Stimulated activated CD4-positive, alpha-beta T cell treated with anti-CD3 and anti-CD28 coated beads, Interleukin-15, amount 100 ng/mL, for 1 hour (primary cell): ENCODE results near the gene CCNB2.
A peak's percentile ranks its signal among the peaks of the same experiment; 100 is the strongest.
"Not testable (repeated sequence)": the region's sequence is repeated elsewhere in the genome, so short reads cannot be mapped to it uniquely, and the experiment has no call there.

Experiments
- DNase-seq, 2 donors: peaks; one replicate each; pipeline ENCODE4 v3.0.0-alpha.2; 2020; ENCODE audit warnings: low read depth in 1 of 2, low spot score in 1 of 2

The CCNB2 gene

DNA sequence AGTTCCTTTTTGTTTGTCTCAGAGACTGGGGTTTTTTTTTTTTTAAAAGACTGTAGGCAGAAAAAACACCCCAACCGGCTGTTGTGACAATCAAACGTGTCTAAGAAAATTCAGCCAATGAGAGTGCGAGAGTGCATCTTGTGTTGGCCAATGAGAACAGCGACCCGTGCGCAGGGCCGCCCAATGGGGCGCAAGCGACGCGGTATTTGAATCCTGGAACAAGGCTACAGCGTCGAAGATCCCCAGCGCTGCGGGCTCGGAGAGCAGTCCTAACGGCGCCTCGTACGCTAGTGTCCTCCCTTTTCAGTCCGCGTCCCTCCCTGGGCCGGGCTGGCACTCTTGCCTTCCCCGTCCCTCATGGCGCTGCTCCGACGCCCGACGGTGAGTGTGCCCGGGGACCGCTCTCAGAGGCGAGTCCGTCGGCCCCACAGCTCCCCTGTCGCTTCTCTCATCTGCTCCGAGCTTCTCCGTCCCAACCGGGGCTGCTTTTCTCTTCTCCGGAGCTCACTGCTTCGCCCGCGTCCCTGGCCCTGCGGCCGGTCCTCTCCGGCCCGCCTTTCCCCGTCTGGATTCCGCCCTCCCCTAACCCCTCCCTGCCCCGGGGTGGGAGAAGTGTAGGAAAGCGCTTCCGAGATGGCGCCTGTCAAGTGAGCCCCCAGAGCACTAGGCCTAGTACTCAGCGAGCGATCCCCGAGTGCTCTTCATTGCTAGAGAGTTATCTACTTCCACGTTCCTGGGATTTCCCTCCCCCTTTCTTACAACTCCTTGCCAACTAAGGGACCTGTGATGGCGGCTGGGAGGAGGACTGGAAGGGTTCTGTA, at the start of gene CCNB2:
TSS of gene CCNB2 (plus strand) at position 235 of the 821 bp plus-strand sequence. CDS start at position 358, 123 bp downstream.
- DNase-seq, result peak; percentile 53 to 66

DNA sequence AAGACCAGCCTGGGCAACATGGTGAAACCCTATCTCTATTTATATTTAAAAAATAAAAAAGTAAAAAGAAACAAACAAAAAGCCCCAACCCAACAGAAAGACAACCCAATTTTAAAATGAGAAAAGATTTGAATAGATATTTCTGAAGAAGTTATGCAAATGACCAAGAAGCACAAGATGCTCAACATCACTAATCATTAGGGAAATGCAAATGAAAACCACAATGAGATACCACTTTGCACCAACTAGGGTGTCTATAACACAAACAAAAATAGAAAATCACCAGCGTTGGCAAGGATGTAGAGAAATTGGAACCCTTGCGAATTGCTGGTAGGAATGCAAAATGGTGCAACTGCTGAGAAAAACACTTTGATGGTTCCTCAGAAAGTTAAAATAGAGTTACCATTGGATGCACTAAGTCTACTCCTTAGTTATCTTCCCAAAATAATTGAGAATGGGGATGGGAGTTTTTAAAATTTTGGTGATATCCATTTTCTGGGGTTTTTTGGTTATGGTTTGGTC, 45.8 kb upstream of the CCNB2 start:
- DNase-seq, result no peak

DNA sequence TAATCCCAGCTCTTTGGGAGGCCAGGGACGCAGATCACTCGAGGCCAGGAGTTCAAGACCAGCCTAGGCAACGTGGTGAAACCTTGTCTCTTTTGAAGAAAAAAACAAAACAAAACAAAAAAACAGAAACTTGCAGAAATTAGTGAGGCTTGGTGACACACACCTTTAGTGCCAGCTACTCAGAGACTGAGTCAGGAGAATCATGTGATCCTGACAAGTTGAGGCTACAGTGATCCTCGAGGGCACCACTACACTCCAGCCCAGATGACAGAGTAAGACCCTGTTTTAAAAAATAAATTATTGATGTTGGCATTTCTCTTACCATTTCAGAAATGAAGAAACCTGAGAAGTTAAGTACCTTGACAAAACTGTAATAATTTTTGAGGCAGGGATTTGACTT, 44.6 kb upstream of the CCNB2 start:
- DNase-seq, result no peak

DNA sequence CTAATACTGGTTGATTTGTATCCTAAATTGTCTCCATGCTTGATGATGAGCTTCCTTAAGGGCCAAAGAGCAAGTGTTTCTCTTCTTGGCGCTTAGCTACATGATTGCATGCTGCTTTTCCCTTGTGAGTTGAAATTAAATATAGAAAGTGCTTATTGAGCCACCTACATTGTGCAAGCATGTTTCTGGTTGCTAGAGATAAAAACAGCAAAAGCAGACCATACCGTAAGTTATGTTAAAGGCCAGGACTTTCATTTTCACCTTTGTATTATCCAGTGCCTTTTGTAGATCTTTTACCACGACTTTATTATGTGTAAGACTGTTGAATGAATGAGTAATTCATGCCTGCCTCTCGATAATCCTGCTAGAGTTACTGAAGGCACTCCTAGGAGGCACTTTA, 41.9 kb upstream of the CCNB2 start:
- DNase-seq, result no peak

DNA sequence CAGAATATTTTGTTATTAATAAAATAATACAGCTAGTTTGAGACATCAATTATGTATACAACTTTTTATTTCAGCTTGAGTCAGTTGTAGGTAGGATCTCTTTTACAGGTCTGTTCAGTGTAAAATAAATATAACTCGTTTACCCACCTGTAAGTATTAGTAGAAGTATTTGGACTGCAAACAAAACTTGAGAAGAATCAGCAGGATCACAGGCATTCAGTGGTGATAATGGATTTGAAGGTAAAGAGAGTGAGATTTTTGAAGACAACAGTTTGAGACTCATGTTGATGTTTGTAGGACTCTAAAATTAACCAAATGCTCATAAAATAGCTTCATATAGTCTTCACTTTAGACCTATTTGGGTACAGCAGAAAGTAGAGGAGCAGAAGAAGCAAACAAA, 35.5 kb upstream of the CCNB2 start:
- no peak for DNase-seq

DNA sequence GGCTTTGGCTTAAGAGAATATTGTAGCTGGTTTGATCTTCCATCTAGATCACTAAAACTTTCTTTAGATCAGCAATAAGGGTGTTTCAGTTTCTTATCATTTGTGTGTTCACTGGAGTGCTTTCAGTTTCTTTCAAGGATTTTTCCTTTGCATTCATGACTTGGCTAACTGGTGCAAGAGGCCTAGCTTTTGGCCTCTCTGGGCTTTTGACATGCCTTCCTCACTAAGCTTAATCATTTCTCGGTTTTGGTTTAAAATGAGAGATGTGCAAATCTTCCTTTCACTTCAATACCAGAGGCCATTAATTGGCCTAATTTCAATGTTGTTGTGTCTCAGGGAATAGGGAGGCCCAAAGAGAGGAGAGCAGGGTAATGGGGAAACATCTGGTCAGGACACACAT, 30.3 kb upstream of the CCNB2 start:
- DNase-seq, result no peak

DNA sequence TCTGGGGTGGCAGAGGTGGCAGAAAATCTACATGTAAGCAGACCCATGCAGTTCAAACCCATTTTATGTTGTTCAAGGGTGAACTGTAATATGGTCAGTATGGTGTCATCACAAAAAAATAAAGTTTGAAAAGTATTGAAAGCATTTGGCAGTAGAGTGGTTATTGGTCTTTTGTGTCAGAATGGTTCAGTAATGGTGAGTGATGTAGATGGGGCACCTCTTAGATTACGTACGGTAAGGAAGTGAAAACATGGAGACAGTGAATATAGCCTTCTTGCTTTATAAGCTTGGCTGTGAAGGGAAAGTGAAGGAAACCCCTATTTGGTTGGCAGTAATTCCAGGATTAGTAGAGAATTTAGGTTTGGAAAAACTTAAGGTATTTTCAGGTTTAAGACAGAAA, 17.2 kb upstream of the CCNB2 start:
- no peak for DNase-seq

DNA sequence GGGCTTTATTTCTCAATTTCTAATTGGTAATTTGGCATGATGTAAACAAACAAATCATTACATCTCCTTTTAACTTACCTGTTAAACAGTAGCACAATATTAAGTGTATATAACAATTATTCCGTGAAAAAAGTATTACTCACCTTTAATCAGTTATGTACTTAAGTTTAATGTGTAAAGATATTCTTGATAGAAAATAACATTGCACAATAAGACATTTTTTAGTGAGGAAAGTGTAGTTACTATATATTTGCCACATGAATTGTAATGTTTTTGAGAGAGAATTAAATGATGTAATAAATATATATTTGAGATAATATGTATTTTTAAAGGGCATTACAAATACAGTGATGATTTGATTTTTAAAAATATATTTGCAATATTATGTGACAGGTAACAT, 10.9 kb upstream of the CCNB2 start:
- DNase-seq, result no peak

DNA sequence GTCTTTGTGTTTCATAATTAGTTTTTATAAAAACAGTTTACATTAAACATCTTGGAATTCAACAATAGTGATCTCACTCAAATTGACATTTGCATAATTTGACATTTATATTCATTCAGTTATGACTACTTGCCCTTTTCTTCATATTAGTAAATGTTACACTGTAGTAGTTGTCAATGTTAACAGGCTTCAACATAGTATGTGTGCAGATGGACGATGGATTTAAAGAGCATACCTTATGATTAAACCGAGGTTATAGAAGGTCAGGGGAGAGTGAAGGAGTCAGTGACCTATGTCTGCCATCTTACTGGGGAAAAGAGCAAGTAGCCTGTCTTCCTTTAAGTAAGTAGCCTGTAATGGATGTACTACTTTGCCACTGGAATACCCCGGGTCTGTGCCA, 8.5 kb upstream of the CCNB2 start:
- DNase-seq, result no peak

DNA sequence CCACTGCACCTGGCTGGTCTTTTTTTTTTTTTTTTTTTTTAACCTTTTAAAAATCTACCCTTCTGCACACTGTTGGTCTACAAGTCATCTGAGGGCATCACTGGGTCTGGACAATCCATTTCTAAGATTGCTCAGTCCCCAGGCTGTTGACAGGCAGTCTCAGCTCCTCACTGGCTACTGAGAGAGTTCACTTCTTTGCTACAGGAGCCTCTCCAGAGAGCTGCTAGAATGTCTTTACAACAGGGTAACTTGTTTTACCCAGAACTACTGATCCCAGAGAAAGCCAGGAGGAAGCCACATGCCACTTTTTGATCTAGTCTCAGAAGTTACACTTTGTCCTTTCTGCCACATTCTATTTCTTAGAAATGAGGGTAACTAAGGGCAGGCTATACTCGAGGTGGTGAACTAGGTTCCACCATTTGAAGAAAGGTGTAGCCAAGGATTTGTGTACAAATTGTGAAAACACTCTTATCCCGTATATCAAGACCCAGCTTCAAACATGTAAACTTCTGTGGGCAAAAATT, 5.7 kb upstream of the CCNB2 start:
- DNase-seq, result no peak

DNA sequence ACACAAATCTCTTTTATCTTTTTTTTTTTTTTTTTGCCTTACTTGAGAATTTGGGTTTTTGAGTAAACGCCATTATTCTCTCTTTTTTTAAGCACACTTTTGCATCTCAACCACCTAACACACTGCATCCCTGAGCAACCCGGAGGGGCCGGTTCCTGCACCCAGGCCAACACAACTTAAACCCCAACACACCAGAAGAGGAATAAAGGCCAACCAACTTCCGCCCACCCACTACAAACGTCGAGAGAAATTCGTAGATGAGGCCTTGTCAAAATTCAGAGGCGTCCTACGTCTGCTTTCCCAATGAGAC, 389 bp upstream of the CCNB2 start:
- peak in 1 of 2 donors; percentile 0 for DNase-seq

DNA sequence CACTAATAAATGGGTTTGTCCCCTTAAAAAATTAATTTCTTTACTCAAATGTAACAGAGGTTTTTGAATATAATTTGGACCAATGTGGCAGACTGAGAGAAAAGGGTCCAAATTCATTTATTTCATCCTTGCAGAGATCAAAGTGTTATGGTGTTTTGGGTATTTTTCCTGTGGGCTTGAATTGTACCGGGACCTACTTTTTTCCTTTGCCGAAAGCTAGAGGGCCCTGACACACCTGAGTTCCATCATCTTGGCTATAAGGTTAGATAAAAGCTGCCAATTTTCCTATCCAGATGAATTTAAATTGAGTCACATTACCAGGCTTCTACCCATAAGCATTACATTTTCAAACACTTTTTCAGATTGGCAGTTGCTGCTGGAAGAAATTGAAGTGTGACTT, 908 bp downstream of the CCNB2 start:
- no peak for DNase-seq

DNA sequence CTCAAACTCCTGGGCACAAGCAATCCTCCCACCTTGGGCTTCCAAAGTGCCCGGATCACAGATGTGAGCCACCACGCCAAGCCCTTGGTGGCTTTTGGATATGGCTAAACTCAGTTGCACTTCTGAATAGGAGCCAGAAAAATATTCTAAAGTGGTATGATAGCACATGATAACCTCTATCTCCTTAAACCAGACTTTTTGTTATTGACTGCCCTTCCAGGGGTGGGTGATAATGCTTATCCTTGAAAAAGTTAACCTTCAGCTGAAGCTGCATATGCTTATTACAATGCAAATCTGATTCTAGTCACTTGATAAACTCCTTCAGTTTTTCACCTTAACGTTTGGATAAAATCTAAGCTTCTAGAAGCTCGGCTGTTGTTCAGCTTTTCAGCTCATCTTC, 6.3 kb downstream of the CCNB2 start:
- no peak for DNase-seq

DNA sequence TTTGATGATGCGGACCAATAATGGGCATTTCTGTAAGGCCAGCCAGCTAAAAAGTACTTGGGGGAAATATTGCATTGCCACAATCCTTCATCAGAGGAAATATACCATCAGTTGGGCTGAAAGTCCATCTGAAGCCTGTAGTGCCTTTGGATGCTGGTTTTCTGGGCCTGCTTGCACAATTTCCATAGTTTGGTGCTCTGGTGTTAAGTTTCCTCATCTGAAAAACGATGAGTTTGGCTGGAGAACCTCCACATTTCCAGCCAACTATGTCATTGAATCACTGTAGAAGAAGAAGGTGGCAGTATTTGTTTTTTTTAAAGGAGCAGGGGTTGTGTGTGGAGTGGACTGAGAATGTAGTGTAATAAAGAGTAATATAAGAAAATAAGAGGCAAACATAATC, 10.1 kb downstream of the CCNB2 start:
- no peak for DNase-seq

DNA sequence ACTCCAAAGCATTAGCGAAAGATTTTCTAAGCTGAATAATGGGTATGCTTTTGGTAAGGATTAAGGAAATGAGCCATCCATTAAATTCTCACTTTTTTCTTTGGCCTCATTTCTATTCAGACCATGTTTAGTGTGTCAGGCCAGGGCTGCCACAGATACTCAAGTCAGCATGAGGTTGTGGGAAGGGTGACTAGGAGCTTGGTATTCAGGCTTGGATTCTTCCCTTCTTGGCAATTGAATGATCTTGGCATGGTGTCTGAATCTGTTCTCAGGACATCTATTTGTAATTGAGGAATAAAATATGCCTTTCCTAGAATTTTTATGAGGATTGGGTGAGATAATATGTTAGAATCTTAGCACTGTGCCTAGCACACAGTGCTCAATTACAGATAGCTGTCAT, 11.2 kb downstream of the CCNB2 start:
- DNase-seq, result no peak

DNA sequence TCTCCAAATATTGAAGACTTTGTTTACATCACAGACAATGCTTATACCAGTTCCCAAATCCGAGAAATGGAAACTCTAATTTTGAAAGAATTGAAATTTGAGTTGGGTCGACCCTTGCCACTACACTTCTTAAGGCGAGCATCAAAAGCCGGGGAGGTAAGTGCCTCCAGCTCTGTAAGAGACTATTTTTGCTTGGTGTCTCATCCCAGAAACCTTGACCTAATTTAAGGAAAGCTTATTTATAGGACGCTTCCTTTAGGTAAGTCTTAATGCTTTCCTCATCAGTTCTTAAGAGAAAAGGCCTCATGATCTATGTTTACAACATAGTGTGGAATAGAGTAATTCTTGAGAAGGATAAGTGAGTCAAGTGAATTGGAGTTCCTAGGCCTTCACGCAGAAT, 11.8 kb downstream of the CCNB2 start:
- no peak for DNase-seq

DNA sequence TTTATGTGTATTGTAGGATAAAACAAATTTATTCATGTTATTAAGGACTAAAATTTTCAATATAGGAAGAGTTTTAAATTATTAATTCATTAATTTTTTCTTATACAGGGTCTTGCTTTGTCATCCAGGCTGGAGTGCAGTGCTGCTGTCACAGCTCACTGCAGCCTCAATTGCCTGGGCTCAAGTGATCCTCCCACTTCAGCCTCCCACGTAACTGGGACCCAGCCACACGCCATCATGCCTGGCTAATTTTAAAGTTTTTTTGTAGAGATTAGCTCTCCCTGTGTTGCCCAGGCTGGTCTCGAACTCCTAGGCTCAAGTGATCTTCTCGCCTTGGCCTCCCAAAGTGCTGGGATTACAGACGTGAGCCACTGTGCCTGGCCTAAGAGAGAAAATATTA, 14.7 kb downstream of the CCNB2 start:
- no peak for DNase-seq

DNA sequence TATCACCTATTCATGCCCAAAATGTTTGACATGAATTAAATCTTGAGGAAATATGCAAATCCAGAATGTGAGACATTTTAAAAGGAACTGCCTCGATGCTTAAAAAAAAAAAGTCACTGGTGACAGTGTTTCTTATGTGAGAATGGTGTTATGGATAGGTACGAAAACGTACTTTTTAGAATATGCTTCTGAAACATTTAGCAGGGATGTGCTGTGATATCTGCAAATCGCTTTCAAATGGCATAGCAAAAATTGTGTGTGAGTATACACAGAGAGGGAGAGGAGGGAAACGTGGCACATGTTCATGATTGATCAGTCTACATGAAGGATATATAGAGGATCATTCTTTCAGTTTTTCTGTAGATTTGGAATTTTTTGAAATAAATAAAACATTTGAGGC, 16.0 kb downstream of the CCNB2 start:
- no peak for DNase-seq

DNA sequence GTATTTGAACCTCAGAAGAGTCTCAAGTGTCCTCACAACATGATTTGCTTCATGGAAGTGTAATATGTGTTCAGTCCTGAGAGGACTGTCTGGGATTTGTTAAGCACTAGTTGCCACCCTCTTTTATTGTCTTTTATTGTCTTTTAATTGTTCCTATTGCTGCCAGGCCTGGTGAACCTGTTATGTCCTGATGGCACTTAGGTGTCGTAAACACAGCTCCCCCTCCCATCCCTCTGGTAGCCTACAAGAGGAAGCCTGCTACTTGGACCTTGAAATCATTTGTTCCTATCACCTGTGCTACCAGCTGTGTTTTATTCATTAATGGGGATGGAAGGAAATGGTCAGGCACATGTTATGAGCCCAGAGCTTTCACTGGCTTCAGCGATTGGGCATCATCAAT, 19.3 kb downstream of the CCNB2 start:
- no peak for DNase-seq

DNA sequence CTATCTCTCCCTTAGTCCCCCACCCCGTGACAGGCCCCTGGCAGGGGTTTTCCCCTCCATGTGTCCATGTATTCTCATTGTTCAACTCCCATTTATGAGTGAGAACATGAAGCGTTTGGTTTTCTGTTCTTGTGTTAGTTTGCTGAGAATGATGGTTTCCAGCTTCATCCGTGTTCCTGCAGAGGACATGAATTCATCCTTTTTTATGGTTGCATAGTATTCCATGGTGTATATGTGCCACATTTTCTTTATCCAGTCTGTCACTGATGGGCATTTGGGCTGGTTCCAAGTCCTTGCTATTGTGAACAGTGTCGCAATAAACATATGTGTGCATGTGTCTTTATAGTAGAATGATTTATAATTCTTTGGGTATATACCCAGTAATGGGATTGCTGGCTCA, 20.7 kb downstream of the CCNB2 start:
- DNase-seq, result not testable (repeated sequence)

DNA sequence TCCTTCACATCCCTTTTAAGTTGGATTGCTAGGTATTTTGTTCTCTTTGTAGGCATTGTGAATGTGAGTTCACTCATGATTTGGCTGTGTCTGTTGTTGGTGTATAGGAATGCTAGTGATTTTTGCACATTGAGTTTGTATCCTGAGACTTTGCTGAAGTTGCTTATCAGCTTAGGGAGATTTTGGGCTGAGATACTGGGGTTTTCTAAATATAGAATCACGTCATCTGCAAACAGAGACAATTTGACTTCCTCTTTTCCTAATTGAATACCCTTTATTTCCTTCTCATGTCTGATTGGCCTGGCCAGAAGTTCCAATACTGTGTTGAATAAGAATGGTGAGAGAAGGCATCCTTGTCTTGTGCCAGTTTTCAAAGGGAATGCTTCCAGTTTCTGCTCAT, 22.3 kb downstream of the CCNB2 start:
- not testable (repeated sequence) for DNase-seq

DNA sequence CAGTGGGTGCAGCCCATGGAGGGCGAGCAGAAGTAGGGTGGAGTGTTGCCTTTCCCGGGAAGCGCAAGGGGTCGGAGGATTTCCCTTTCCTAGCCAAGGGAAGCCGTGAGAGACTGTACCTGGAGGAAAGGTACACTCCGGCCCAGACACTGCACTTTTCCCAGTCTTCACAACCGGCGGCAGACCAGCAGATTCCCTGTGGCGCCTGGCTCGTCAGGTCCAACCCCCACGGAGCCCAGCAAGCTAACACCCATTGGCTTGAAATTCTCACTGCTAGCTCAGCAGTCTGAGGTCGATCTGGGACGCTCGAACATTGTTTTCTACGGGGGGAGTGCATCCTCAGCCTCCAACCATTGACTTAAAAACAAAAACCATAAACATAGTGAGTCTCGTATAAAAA, 26.5 kb downstream of the CCNB2 start:
- no peak for DNase-seq

DNA sequence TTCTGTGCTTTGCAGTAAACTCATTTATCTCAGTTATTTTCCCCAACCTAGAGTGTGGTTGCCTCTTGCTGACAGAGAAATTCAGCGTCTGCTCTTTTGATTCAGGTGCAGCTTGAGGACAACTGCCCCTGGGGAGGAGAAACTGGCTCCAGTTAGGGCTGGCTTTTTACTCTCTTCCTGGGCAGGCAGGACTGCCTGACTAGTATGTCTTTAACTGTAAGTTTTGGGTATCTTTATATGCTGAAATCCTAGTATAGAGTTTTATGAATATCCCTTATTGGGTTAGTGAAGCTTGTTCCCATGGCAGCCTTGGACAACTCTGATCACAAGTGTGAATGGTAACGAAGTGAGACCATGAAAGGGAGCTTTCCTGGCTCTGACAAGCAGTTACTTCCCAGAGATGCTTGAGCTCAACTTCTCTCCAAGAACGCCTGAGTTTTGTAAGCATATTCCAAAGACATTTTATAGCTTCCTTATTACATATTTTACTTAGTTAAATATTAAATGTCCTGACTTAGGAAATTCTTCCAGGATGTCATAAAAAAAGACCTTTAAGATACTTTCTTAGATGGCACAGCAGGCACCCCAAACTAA, 27.1 kb downstream of the CCNB2 start:
- DNase-seq, result no peak
